ENCODE data around the gene SERPINB13.
"Not testable (repeated sequence)": the region's sequence is repeated elsewhere in the genome, so short reads cannot be mapped to it uniquely, and the experiment has no call there.

Gene SERPINB13

DNA sequence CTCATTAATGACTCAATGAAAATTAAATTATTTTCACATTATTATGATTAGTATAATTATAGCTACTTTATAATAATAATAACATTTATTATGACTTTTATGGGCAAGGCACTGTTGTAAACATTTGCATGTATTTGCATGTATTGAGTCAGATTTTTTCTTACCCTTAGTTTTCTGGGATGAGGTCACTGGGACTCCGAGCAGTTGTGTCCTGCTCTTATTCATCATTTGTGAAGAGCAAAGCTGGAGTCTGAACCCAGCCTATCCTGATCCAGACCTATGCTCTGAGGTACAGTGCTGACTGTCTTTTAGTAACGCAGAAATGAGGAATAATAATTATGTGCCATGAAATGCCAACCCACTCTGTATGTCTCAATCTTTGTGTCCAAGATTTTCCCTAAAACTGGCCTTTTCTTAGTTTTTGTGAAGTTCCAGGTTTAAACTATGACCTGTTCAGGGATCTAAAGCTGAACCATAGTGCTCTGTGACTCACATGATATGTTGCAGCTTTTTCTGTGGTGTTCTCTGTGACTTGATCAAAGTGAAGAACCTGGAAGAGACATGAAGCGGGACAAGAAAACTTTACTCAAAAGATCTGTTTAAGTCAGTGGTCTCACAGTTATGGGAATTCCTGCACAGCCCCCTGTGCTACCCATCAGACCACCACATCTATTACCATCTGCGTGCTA is 55.7 kb downstream of the SERPINB13 start:
- H2BK5ac ChIP-seq (ENCODE audit: low read length); H3K9me3 ChIP-seq (replicated peaks in 1 of 2; ENCODE audit: control insufficient read depth in 2 of 2, insufficient read depth in 1 of 2, low read depth in 1 of 2, low read length in 2 of 2); H2BK15ac ChIP-seq (ENCODE audit: low read length); H2AK5ac ChIP-seq (ENCODE audit: low read depth, low read length); H3K36me3 ChIP-seq (replicated peaks in 1 of 2; ENCODE audit: control insufficient read depth in 2 of 2, insufficient read depth in 2 of 2, low read length in 2 of 2); H3K4me1 ChIP-seq (ENCODE audit: control insufficient read depth in 2 of 2, insufficient read depth in 1 of 2, low read depth in 1 of 2, low read length in 2 of 2); H3K4me2 ChIP-seq (ENCODE audit: insufficient read depth, low read length, poor library complexity, severe bottlenecking); H3K4ac ChIP-seq (ENCODE audit: low read length); H2BK12ac ChIP-seq (ENCODE audit: low read length); H3K4me3 ChIP-seq (ENCODE audit: low read length in 2 of 2); H3K9ac ChIP-seq (ENCODE audit: low read depth, low read length, poor library complexity); H3K27me3 ChIP-seq (ENCODE audit: control insufficient read depth in 3 of 3, insufficient read depth in 3 of 3, low read depth in 1 of 3, low read length in 3 of 3); H4K91ac ChIP-seq (ENCODE audit: low read depth, low read length, poor library complexity); DNase-seq (ENCODE audit: low spot score); H2BK120ac ChIP-seq (ENCODE audit: low read depth, low read length); H2AFZ ChIP-seq (ENCODE audit: low read length); H3K27ac ChIP-seq (replicated peaks; ENCODE audit: low read length); H3K79me1 ChIP-seq (ENCODE audit: low read depth, low read length); H3K23ac ChIP-seq (ENCODE audit: low read depth, low read length, poor library complexity); H3K18ac ChIP-seq (ENCODE audit: low read length); H4K8ac ChIP-seq (ENCODE audit: low read depth, low read length); H3K14ac ChIP-seq (ENCODE audit: low read length): not testable (repeated sequence)
- no CpG with 5 or more reads among the region's 4 CpGs for WGBS, 2 donors (ENCODE audit: extremely low coverage in 2 of 2, insufficient read length in 2 of 2, insufficient replicate concordance in 1 of 2)

GRCh38 chr18:63644142-63644541 is 57.0 kb downstream of the SERPINB13 start, which contains the start of gene SERPINB4:
SERPINB4 (minus strand) TSS chr18:63644256; CDS start chr18:63643577, 679 bp downstream.
- H3K4me2 ChIP-seq (ENCODE audit: insufficient read depth, low read length, poor library complexity, severe bottlenecking); H3K9ac ChIP-seq (ENCODE audit: low read depth, low read length, poor library complexity); H3K36me3 ChIP-seq (replicated peaks in 1 of 2; ENCODE audit: control insufficient read depth in 2 of 2, insufficient read depth in 2 of 2, low read length in 2 of 2); H3K18ac ChIP-seq (ENCODE audit: low read length); H3K14ac ChIP-seq (ENCODE audit: low read length); H3K4me3 ChIP-seq (ENCODE audit: low read length in 2 of 2); H2AK5ac ChIP-seq (ENCODE audit: low read depth, low read length); H4K91ac ChIP-seq (ENCODE audit: low read depth, low read length, poor library complexity); H3K27ac ChIP-seq (replicated peaks; ENCODE audit: low read length); H2BK15ac ChIP-seq (ENCODE audit: low read length); DNase-seq (ENCODE audit: low spot score); H2AFZ ChIP-seq (ENCODE audit: low read length); H3K23ac ChIP-seq (ENCODE audit: low read depth, low read length, poor library complexity); H3K79me1 ChIP-seq (ENCODE audit: low read depth, low read length); H2BK120ac ChIP-seq (ENCODE audit: low read depth, low read length); H4K8ac ChIP-seq (ENCODE audit: low read depth, low read length); H3K4ac ChIP-seq (ENCODE audit: low read length); H2BK5ac ChIP-seq (ENCODE audit: low read length); H3K9me3 ChIP-seq (replicated peaks in 1 of 2; ENCODE audit: control insufficient read depth in 2 of 2, insufficient read depth in 1 of 2, low read depth in 1 of 2, low read length in 2 of 2); H3K27me3 ChIP-seq (ENCODE audit: control insufficient read depth in 3 of 3, insufficient read depth in 3 of 3, low read depth in 1 of 3, low read length in 3 of 3); H3K4me1 ChIP-seq (ENCODE audit: control insufficient read depth in 2 of 2, insufficient read depth in 1 of 2, low read depth in 1 of 2, low read length in 2 of 2); H2BK12ac ChIP-seq (ENCODE audit: low read length): not testable (repeated sequence)
- no CpG with 5 or more reads among the region's 2 CpGs for WGBS, 2 donors (ENCODE audit: extremely low coverage in 2 of 2, insufficient read length in 2 of 2, insufficient replicate concordance in 1 of 2)

DNA sequence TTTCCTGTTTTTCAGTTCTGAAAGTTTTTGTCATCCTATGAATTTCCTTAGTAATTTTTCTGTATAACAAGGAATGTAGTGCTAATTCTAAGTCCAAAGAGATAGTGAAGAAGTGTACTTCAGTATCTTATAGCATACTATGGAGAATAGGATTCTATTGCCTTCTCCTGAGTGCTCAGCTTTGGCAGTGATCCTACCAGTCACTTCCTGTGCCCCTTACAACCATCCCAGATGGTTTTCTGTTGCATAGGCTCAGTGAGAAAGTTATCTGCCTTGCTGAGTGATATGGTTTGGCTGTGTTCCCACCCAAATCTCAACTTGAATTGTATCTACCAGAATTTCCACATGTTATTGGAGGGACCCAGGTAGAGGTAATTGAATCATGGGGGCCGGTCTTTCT is 57.6 kb downstream of the SERPINB13 start:
- not testable (repeated sequence) for DNase-seq (ENCODE audit: low spot score); H3K79me1 ChIP-seq (ENCODE audit: low read depth, low read length); H4K91ac ChIP-seq (ENCODE audit: low read depth, low read length, poor library complexity); H3K4me2 ChIP-seq (ENCODE audit: insufficient read depth, low read length, poor library complexity, severe bottlenecking); H2BK5ac ChIP-seq (ENCODE audit: low read length); H2AFZ ChIP-seq (ENCODE audit: low read length); H3K9me3 ChIP-seq (replicated peaks in 1 of 2; ENCODE audit: control insufficient read depth in 2 of 2, insufficient read depth in 1 of 2, low read depth in 1 of 2, low read length in 2 of 2); H3K27me3 ChIP-seq (ENCODE audit: control insufficient read depth in 3 of 3, insufficient read depth in 3 of 3, low read depth in 1 of 3, low read length in 3 of 3); H3K14ac ChIP-seq (ENCODE audit: low read length); H4K8ac ChIP-seq (ENCODE audit: low read depth, low read length); H3K4ac ChIP-seq (ENCODE audit: low read length); H2BK15ac ChIP-seq (ENCODE audit: low read length); H3K23ac ChIP-seq (ENCODE audit: low read depth, low read length, poor library complexity); H2BK120ac ChIP-seq (ENCODE audit: low read depth, low read length); H3K4me1 ChIP-seq (ENCODE audit: control insufficient read depth in 2 of 2, insufficient read depth in 1 of 2, low read depth in 1 of 2, low read length in 2 of 2); H3K18ac ChIP-seq (ENCODE audit: low read length); H2BK12ac ChIP-seq (ENCODE audit: low read length); H3K36me3 ChIP-seq (replicated peaks in 1 of 2; ENCODE audit: control insufficient read depth in 2 of 2, insufficient read depth in 2 of 2, low read length in 2 of 2); H2AK5ac ChIP-seq (ENCODE audit: low read depth, low read length); H3K27ac ChIP-seq (replicated peaks; ENCODE audit: low read length); H3K9ac ChIP-seq (ENCODE audit: low read depth, low read length, poor library complexity); H3K4me3 ChIP-seq (ENCODE audit: low read length in 2 of 2)
- WGBS, 2 donors (ENCODE audit: extremely low coverage in 2 of 2, insufficient read length in 2 of 2, insufficient replicate concordance in 1 of 2), result no CpG with 5 or more reads among the region's 1 CpG

GRCh38 chr18:63646936-63647335 is 59.8 kb downstream of the SERPINB13 start:
- H2BK12ac ChIP-seq (ENCODE audit: low read length), result no peak overlapping the region
- no peak overlapping the region for H3K9ac ChIP-seq (ENCODE audit: low read depth, low read length, poor library complexity)
- H3K79me1 ChIP-seq (ENCODE audit: low read depth, low read length), result no peaks in the 10 kb centered on the region
- no peak overlapping the region for H4K91ac ChIP-seq (ENCODE audit: low read depth, low read length, poor library complexity)
- no peak overlapping the region for H3K14ac ChIP-seq (ENCODE audit: low read length)
- no peak for DNase-seq (ENCODE audit: low spot score)
- H4K8ac ChIP-seq (ENCODE audit: low read depth, low read length), result no peak overlapping the region
- no peaks in the 10 kb centered on the region for H3K9me3 ChIP-seq (replicated peaks in 1 of 2; ENCODE audit: control insufficient read depth in 2 of 2, insufficient read depth in 1 of 2, low read depth in 1 of 2, low read length in 2 of 2)
- no peak overlapping the region for H3K4ac ChIP-seq (ENCODE audit: low read length)
- H2BK5ac ChIP-seq (ENCODE audit: low read length), result no peak overlapping the region
- no peaks in the 10 kb centered on the region for H3K27me3 ChIP-seq (ENCODE audit: control insufficient read depth in 3 of 3, insufficient read depth in 3 of 3, low read depth in 1 of 3, low read length in 3 of 3)
- H3K4me2 ChIP-seq (ENCODE audit: insufficient read depth, low read length, poor library complexity, severe bottlenecking), result no peak overlapping the region
- no peak overlapping the region for H2AFZ ChIP-seq (ENCODE audit: low read length)
- H2BK120ac ChIP-seq (ENCODE audit: low read depth, low read length), result no peak overlapping the region
- H3K36me3 ChIP-seq (replicated peaks in 1 of 2; ENCODE audit: control insufficient read depth in 2 of 2, insufficient read depth in 2 of 2, low read length in 2 of 2), result no peaks in the 10 kb centered on the region
- H3K23ac ChIP-seq (ENCODE audit: low read depth, low read length, poor library complexity), result no peak overlapping the region
- H2AK5ac ChIP-seq (ENCODE audit: low read depth, low read length), result no peak overlapping the region
- no peak overlapping the region for H3K18ac ChIP-seq (ENCODE audit: low read length)
- H3K27ac ChIP-seq (replicated peaks; ENCODE audit: low read length), result no peak overlapping the region
- H3K4me1 ChIP-seq (ENCODE audit: control insufficient read depth in 2 of 2, insufficient read depth in 1 of 2, low read depth in 1 of 2, low read length in 2 of 2), result no peaks in the 10 kb centered on the region
- no peak overlapping the region for H3K4me3 ChIP-seq (ENCODE audit: low read length in 2 of 2)
- H2BK15ac ChIP-seq (ENCODE audit: low read length), result no peak overlapping the region

All from neuronal stem cell (in vitro differentiated cells).